Upper lobe of left lung (tissue), 4 donors: ENCODE measurements around the gene GALNT2.

Experiments used
- CTCF ChIP-seq, 6 experiments: fragments of 450-650 bp in 4 of 6; fragments of 200-600 bp in 2 of 6; sonication (generic) in 2 of 6; IDR thresholded peaks; one replicate each; pipeline ENCODE4 v1.5.1; 2016 to 2019; ENCODE audit warnings: antibody characterized with exemption in 6 of 6
- EP300 ChIP-seq, 4 donors: sonication (generic); formaldehyde crosslinking; IDR thresholded peaks; one replicate each; pipeline ENCODE4 v1.5.1; 2017; ENCODE audit warnings: antibody characterized with exemption in 4 of 4, control low read depth in 2 of 4
- POLR2A ChIP-seq, 4 donors: fragments of 450-650 bp; IDR thresholded peaks; one replicate each; pipeline ENCODE4 v1.5.1; 2016 to 2017; ENCODE audit warnings: antibody characterized with exemption in 4 of 4, mild to moderate bottlenecking in 2 of 4

- TF ChIP-seq EP300 (IDR thresholded peaks at IDR 0.05) (no peak), CTCF (IDR thresholded peaks at IDR 0.05) (no peak), POLR2A (IDR thresholded peaks at IDR 0.05) (no peak)
Measured at GRCh38 chr1:230064283-230064682, 2.8 kb upstream of the GALNT2 start.
